ENCODE results near the gene OTUB1.

GRCh38 chr11:64039012-64039665 is 52.9 kb downstream of the OTUB1 start:
- TF ChIP-seq CTCF (IDR thresholded peaks at IDR 0.05; ENCODE audit: insufficient read depth, low read length, poor library complexity, severe bottlenecking) (no peak), EZH2phosphoT487 (conservative IDR thresholded peaks at IDR 0.05; ENCODE audit: low read length) (no peak)

Measured in SU-DHL-6 (cell line).